ENCODE results near the gene FCGR3A.

The FCGR3A gene

GRCh38 chr1:161511756-161512060 is 37.9 kb downstream of the FCGR3A start:
- Histone ChIP-seq H3K27ac (no peak overlapping the region), H3K36me3 (no peaks in the 10 kb centered on the region), H3K4me1 (peaks cover 5% of the 10 kb centered on the region), H3K4me3 (no peak overlapping the region), H4K20me1 (no peaks in the 10 kb centered on the region), H3K27me3 (no peaks in the 10 kb centered on the region), H3K4me2 (no peak overlapping the region), H3K9me3 (no peaks in the 10 kb centered on the region), H3K9ac (no peak overlapping the region)
- TF ChIP-seq Cebpa-rat (IDR thresholded peaks at IDR 0.05), result no peak

GRCh38 chr1:161511018-161511755 is 38.4 kb downstream of the FCGR3A start:
- no peaks in the 10 kb centered on the region for H3K36me3 ChIP-seq
- H3K27ac ChIP-seq, result no peak overlapping the region
- H3K9ac ChIP-seq, result no peak overlapping the region
- no peaks in the 10 kb centered on the region for H4K20me1 ChIP-seq
- no peak for TF ChIP-seq Cebpa-rat (IDR thresholded peaks at IDR 0.05)
- peaks cover 10% of the 10 kb centered on the region for H3K4me1 ChIP-seq
- H3K4me3 ChIP-seq, result no peak overlapping the region
- H3K9me3 ChIP-seq, result no peaks in the 10 kb centered on the region
- no peak overlapping the region for H3K4me2 ChIP-seq
- H3K27me3 ChIP-seq, result no peaks in the 10 kb centered on the region

- no peaks in the 10 kb centered on the region for H3K9me3 ChIP-seq
- no peak for TF ChIP-seq Cebpa-rat (IDR thresholded peaks at IDR 0.05)
- no peak overlapping the region for H3K27ac ChIP-seq
- H3K9ac ChIP-seq, result no peak overlapping the region
- peaks cover 17% of the 10 kb centered on the region for H3K4me1 ChIP-seq
- no peaks in the 10 kb centered on the region for H3K36me3 ChIP-seq
- no peaks in the 10 kb centered on the region for H4K20me1 ChIP-seq
- no peak overlapping the region for H3K4me3 ChIP-seq
- no peaks in the 10 kb centered on the region for H3K27me3 ChIP-seq
- no peak overlapping the region for H3K4me2 ChIP-seq
Observed at GRCh38 chr1:161510477-161510876, 39.1 kb downstream of the FCGR3A start.

GRCh38 chr1:161506336-161507223 is 43.0 kb downstream of the FCGR3A start:
- Histone ChIP-seq H3K27me3 (no peaks in the 10 kb centered on the region), H4K20me1 (no peaks in the 10 kb centered on the region), H3K4me2 (peak overlapping the region; percentile 53), H3K9me3 (no peaks in the 10 kb centered on the region), H3K4me1 (peaks cover 22% of the 10 kb centered on the region), H3K36me3 (no peaks in the 10 kb centered on the region), H3K4me3 (no peak overlapping the region), H3K9ac (no peak overlapping the region), H3K27ac (no peak overlapping the region)
- no peak for TF ChIP-seq Cebpa-rat (IDR thresholded peaks at IDR 0.05)

GRCh38 chr1:161505686-161506085 is 43.9 kb downstream of the FCGR3A start:
- Histone ChIP-seq H3K9ac (no peak overlapping the region), H3K27ac (0 out of 2 replicates have a peak overlapping the region, but pooled peaks have one; percentile 36), H3K4me2 (peak overlapping the region; percentile 53), H3K9me3 (no peaks in the 10 kb centered on the region), H3K36me3 (no peaks in the 10 kb centered on the region), H4K20me1 (no peaks in the 10 kb centered on the region), H3K27me3 (no peaks in the 10 kb centered on the region), H3K4me3 (no peak overlapping the region), H3K4me1 (peaks cover 22% of the 10 kb centered on the region)
- no peak for TF ChIP-seq Cebpa-rat (IDR thresholded peaks at IDR 0.05)

- H3K4me1 ChIP-seq, result peaks cover 39% of the 10 kb centered on the region
- no peak overlapping the region for H3K4me3 ChIP-seq
- H3K4me2 ChIP-seq, result no peak overlapping the region
Observed at GRCh38 chr1:161503394-161503748, 46.2 kb downstream of the FCGR3A start.

GRCh38 chr1:161502641-161503393 is 46.8 kb downstream of the FCGR3A start:
- Histone ChIP-seq H4K20me1 (no peaks in the 10 kb centered on the region), H3K4me1 (peaks cover 39% of the 10 kb centered on the region), H3K27ac (no peak overlapping the region), H3K9ac (no peak overlapping the region), H3K4me3 (no peak overlapping the region), H3K36me3 (no peaks in the 10 kb centered on the region), H3K9me3 (no peaks in the 10 kb centered on the region), H3K27me3 (no peaks in the 10 kb centered on the region), H3K4me2 (no peak overlapping the region)
- TF ChIP-seq Cebpa-rat (IDR thresholded peaks at IDR 0.05), result no peak

More at GRCh38 chr1:161503394-161503748, 46.2 kb downstream of the FCGR3A start:
- H4K20me1 ChIP-seq, result no peaks in the 10 kb centered on the region
- H3K27me3 ChIP-seq, result no peaks in the 10 kb centered on the region
- no peak overlapping the region for H3K27ac ChIP-seq
- no peak overlapping the region for H3K9ac ChIP-seq
- H3K36me3 ChIP-seq, result no peaks in the 10 kb centered on the region
- no peak for TF ChIP-seq Cebpa-rat (IDR thresholded peaks at IDR 0.05)
- H3K9me3 ChIP-seq, result no peaks in the 10 kb centered on the region

- H3K27me3 ChIP-seq, result no peaks in the 10 kb centered on the region
- no peak overlapping the region for H3K4me3 ChIP-seq
- peaks cover 39% of the 10 kb centered on the region for H3K4me1 ChIP-seq
- no peak overlapping the region for H3K27ac ChIP-seq
- no peaks in the 10 kb centered on the region for H3K9me3 ChIP-seq
- no peaks in the 10 kb centered on the region for H3K36me3 ChIP-seq
- H3K9ac ChIP-seq, result no peak overlapping the region
- TF ChIP-seq Cebpa-rat (IDR thresholded peaks at IDR 0.05), result no peak
- no peaks in the 10 kb centered on the region for H4K20me1 ChIP-seq
- no peak overlapping the region for H3K4me2 ChIP-seq
Observed at GRCh38 chr1:161502181-161502580, 47.4 kb downstream of the FCGR3A start.

GRCh38 chr1:161501234-161501633 is 48.4 kb downstream of the FCGR3A start:
- Histone ChIP-seq H3K27me3 (no peaks in the 10 kb centered on the region), H3K9ac (no peak overlapping the region), H3K36me3 (no peaks in the 10 kb centered on the region), H3K4me2 (no peak overlapping the region), H3K9me3 (no peaks in the 10 kb centered on the region), H3K4me3 (no peak overlapping the region), H4K20me1 (no peaks in the 10 kb centered on the region), H3K4me1 (peaks cover 30% of the 10 kb centered on the region), H3K27ac (no peak overlapping the region)
- no peak for TF ChIP-seq Cebpa-rat (IDR thresholded peaks at IDR 0.05)
